ENCODE results near the gene SPSB2. TPM values are rescaled to one million over a fixed set of nuclear protein-coding genes. Genes with fewer than 3 reads are reported as not detected.
"Not testable (repeated sequence)": the region's sequence is repeated elsewhere in the genome, so short reads cannot be mapped to it uniquely, and the experiment has no call there.

SPSB2 gene
- total RNA-seq, 1 donor from 2014 or later = 6.5 TPM

- no peaks in the 10 kb centered on the region for H3K27me3 Mint-ChIP-seq
Measured at GRCh38 chr12:6894321-6894720, 21.2 kb upstream of the SPSB2 start.

GRCh38 chr12:6892683-6893082 is 19.6 kb upstream of the SPSB2 start:
- not testable (repeated sequence) for H3K9me3 Mint-ChIP-seq; DNase-seq (ENCODE audit: extremely low spot score, unreplicated experiment); H3K36me3 Mint-ChIP-seq; H3K4me1 Mint-ChIP-seq (ENCODE audit: unreplicated experiment); H3K27me3 Mint-ChIP-seq
- H3K4me3 Mint-ChIP-seq = peak overlapping the region; percentile 61
- H3K27ac Mint-ChIP-seq = peak overlapping the region; percentile 14

More at GRCh38 chr12:6894321-6894720, 21.2 kb upstream of the SPSB2 start:
- Mint-ChIP-seq H3K36me3 (peaks cover under 1% of the 10 kb centered on the region), H3K9me3 (no peaks in the 10 kb centered on the region), H3K27ac (no peak overlapping the region), H3K4me1 (ENCODE audit: unreplicated experiment) (peaks cover 4% of the 10 kb centered on the region), H3K4me3 (no peak overlapping the region)
- TF ChIP-seq CTCF (conservative IDR thresholded peaks at IDR 0.05) = no peak
- no peak for DNase-seq (ENCODE audit: extremely low spot score, unreplicated experiment)

- Mint-ChIP-seq H3K4me3 (peak overlapping the region; percentile 85), H3K36me3 (no peaks in the 10 kb centered on the region), H3K4me1 (ENCODE audit: unreplicated experiment) (peaks cover 8% of the 10 kb centered on the region), H3K27ac (peak overlapping the region; percentile 96), H3K9me3 (no peaks in the 10 kb centered on the region), H3K27me3 (no peaks in the 10 kb centered on the region)
- no peak for TF ChIP-seq CTCF (conservative IDR thresholded peaks at IDR 0.05)
- DNase-seq (ENCODE audit: extremely low spot score, unreplicated experiment) = no peak
Measured at GRCh38 chr12:6891646-6892001, 18.5 kb upstream of the SPSB2 start.

- Mint-ChIP-seq H3K4me3 (peak overlapping the region; percentile 85), H3K4me1 (ENCODE audit: unreplicated experiment) (peaks cover 8% of the 10 kb centered on the region), H3K36me3 (no peaks in the 10 kb centered on the region), H3K27ac (peak overlapping the region; percentile 96), H3K27me3 (no peaks in the 10 kb centered on the region), H3K9me3 (no peaks in the 10 kb centered on the region)
- DNase-seq (ENCODE audit: extremely low spot score, unreplicated experiment) = peak; percentile 100
- TF ChIP-seq CTCF (conservative IDR thresholded peaks at IDR 0.05) = peak; percentile 94
Measured at GRCh38 chr12:6890789-6891645, 17.9 kb upstream of the SPSB2 start.

GRCh38 chr12:6889775-6890573 is 16.9 kb upstream of the SPSB2 start:
- H3K9me3 Mint-ChIP-seq; H3K4me1 Mint-ChIP-seq (ENCODE audit: unreplicated experiment); H3K27me3 Mint-ChIP-seq; DNase-seq (ENCODE audit: extremely low spot score, unreplicated experiment); H3K36me3 Mint-ChIP-seq: not testable (repeated sequence)
- H3K4me3 Mint-ChIP-seq = peak overlapping the region; percentile 85
- H3K27ac Mint-ChIP-seq = peak overlapping the region; percentile 96

GRCh38 chr12:6888794-6889193 is 15.7 kb upstream of the SPSB2 start:
- not testable (repeated sequence) for H3K4me3 Mint-ChIP-seq; H3K4me1 Mint-ChIP-seq (ENCODE audit: unreplicated experiment); H3K36me3 Mint-ChIP-seq; DNase-seq (ENCODE audit: extremely low spot score, unreplicated experiment); H3K9me3 Mint-ChIP-seq; H3K27me3 Mint-ChIP-seq
- H3K27ac Mint-ChIP-seq = peak overlapping the region; percentile 71

GRCh38 chr12:6888360-6888759 is 15.3 kb upstream of the SPSB2 start:
- peaks cover 8% of the 10 kb centered on the region for H3K4me1 Mint-ChIP-seq (ENCODE audit: unreplicated experiment)
- no peak for DNase-seq (ENCODE audit: extremely low spot score, unreplicated experiment)
- no peak for TF ChIP-seq CTCF (conservative IDR thresholded peaks at IDR 0.05)
- H3K27ac Mint-ChIP-seq = peak overlapping the region; percentile 71
- no peaks in the 10 kb centered on the region for H3K27me3 Mint-ChIP-seq
- H3K4me3 Mint-ChIP-seq = peak overlapping the region; percentile 62
- H3K36me3 Mint-ChIP-seq = peaks cover 3% of the 10 kb centered on the region
- H3K9me3 Mint-ChIP-seq = no peaks in the 10 kb centered on the region

All from type B pancreatic cell (in vitro differentiated cells).